Right atrium auricular region (tissue), 2 donors: ENCODE results near the gene RPS25. TPM values are rescaled to one million over a fixed set of nuclear protein-coding genes. Genes with fewer than 3 reads are reported as not detected.

ENCODE experiments used
- DNase-seq: peaks from one replicate; pipeline ENCODE4 v3.0.0-alpha.2; 2019; ENCODE audit warnings: low spot score
- H3K27ac ChIP-seq, 2 donors: fragments of 200-600 bp; sonication (generic); 1 replicate in 1 of 2; 2 replicates in 1 of 2; pipeline ENCODE4 v1.5.1; 2016 to 2019
- H3K27me3 ChIP-seq, 2 donors: fragments of 200-600 bp; sonication (generic); one replicate each; pipeline versions ENCODE4 v1.5.1 to v1.6.0; 2017 to 2019
- H3K36me3 ChIP-seq: fragments of 200-600 bp; sonication (generic); one replicate; pipeline ENCODE4 v1.5.1; 2016
- H3K4me1 ChIP-seq, 2 donors: fragments of 200-600 bp; sonication (generic); one replicate each; pipeline versions ENCODE4 v1.5.1 to v1.6.0; 2017 to 2019
- H3K4me3 ChIP-seq, 2 donors: fragments of 200-600 bp; sonication (generic); 1 replicate in 1 of 2; 2 replicates in 1 of 2; pipeline ENCODE4 v1.5.1; 2017 to 2019; ENCODE audit warnings: mild to moderate bottlenecking in 1 of 2, moderate library complexity in 1 of 2
- H3K9me3 ChIP-seq, 2 donors: fragments of 200-600 bp; sonication (generic); one replicate each; pipeline ENCODE4 v1.5.1; 2019
- total RNA-seq, 2 donors: library from RNA; depleted of rRNA; stranded (reverse); fragments of >200 nt; gene quantifications; one replicate each; pipeline ENCODE4 v1.1.0, GENCODE V29; 2016
- TF ChIP-seq, protein P1 (sequence below), 2 donors: fragments of 200-600 bp; sonication (generic); IDR thresholded peaks; one replicate each; pipeline ENCODE4 v1.5.1; 2019; ENCODE audit warnings: antibody characterized with exemption in 2 of 2

Gene RPS25
- total RNA-seq, 2 donors from 2014 or later, result 812 to 1,966 TPM

DNA sequence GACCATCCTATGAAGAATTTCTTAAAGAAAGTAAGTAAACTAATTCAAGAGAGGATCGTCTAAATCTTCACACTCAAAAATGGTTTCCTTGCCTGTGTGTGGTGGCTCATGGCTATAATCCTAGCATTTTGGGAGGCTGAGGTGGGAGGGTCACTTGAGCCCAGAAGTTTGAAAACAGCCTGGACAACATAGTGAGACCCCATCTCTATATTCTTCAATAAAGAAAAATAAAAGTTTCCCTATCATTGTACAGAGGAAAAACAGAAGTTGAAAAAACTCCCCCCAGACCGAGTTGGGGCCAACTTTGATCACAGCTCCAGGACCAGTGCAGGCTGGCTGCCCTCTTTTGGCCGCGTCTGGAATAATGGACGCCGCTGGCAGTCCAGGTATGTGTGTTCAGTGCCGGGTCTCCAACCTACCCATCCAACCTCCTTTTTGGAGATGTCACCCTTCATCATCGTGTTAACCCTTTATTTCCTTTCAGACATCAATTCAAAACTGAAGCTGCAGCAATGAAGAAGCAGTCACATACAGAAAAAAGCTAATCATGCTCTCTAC lies 3.0 kb downstream of the RPS25 start:
- Histone ChIP-seq H3K4me1 (peaks cover 0 to 31% of the 10 kb centered on the region in 2 donors), H3K27ac (no peak overlapping the region), H3K4me3 (no peak overlapping the region), H3K27me3 (no peaks in the 10 kb centered on the region), H3K9me3 (no peaks in the 10 kb centered on the region), H3K36me3 (peaks cover 66% of the 10 kb centered on the region)
- no peak for DNase-seq
- TF ChIP-seq, protein P1, sequence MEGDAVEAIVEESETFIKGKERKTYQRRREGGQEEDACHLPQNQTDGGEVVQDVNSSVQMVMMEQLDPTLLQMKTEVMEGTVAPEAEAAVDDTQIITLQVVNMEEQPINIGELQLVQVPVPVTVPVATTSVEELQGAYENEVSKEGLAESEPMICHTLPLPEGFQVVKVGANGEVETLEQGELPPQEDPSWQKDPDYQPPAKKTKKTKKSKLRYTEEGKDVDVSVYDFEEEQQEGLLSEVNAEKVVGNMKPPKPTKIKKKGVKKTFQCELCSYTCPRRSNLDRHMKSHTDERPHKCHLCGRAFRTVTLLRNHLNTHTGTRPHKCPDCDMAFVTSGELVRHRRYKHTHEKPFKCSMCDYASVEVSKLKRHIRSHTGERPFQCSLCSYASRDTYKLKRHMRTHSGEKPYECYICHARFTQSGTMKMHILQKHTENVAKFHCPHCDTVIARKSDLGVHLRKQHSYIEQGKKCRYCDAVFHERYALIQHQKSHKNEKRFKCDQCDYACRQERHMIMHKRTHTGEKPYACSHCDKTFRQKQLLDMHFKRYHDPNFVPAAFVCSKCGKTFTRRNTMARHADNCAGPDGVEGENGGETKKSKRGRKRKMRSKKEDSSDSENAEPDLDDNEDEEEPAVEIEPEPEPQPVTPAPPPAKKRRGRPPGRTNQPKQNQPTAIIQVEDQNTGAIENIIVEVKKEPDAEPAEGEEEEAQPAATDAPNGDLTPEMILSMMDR (IDR thresholded peaks at IDR 0.05), result no peak

DNA sequence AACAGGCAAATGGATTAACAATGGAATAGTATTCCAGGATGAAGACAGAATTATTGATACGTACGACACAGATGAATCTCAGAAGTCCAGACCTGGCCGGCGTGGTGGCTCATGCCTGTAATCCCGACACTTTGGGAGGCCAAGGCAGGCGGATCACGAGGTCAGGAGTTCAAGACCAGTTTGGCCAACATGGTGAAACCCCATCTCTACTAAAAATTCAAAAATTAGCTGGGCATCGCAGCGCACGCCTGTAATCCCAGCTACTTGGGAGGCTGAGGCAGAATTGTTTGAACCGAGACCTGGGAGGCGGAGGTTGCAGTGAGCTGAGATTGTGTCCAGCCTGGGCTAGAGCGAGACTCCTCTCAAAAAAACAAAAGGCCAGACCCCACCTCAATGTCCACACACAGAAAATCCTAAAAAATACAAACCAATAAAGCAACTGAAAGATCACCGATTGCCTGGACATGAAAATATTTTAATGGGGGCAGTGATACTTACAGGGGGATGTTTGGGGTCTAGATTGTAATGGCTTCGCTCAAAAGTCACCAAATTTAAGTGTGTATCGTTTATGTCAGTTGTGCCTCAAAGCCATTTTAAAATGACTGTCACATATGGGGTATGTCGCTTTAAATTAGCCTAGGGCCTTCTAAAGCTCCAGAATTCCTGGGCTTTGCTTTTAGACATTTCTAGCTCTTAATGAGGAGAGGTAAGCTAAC lies 3.8 kb downstream of the RPS25 start:
- no peak overlapping the region for H3K27ac ChIP-seq
- no peaks in the 10 kb centered on the region for H3K27me3 ChIP-seq
- H3K9me3 ChIP-seq, result no peaks in the 10 kb centered on the region
- H3K4me3 ChIP-seq, result no peak overlapping the region
- peaks cover 74% of the 10 kb centered on the region for H3K36me3 ChIP-seq
- TF ChIP-seq, protein P1 (IDR thresholded peaks at IDR 0.05), result no peak
- peaks cover 0 to 23% of the 10 kb centered on the region in 2 donors for H3K4me1 ChIP-seq
- DNase-seq, result no peak

DNA sequence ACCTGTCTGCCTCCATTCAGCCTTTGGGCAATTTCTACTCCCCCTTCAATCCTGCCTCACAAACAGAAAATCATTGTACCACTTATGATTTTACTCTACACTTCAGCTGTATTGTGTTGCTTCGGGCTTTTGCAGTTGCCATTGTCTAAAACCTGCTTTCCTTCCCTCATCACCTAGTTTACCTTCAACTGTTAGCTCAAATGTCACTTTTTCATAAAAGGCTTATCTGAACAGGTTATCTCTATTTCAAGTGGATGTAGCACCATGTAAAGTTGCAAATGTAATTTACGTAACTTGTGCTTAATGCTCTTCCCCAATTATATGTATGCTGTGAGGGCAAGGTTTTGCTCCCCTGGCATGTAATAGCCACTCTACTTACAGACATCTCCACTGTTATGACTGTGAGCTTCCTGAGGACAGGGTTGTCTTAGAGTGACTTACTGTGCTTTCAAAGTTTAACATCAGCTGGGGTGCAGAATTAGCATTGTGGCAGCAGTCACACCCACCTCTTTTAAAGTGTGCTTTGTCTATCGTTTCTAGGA lies 5.4 kb downstream of the RPS25 start:
- H3K27me3 ChIP-seq, result no peaks in the 10 kb centered on the region
- H3K4me1 ChIP-seq, result peaks cover 0 to 21% of the 10 kb centered on the region in 2 donors
- H3K27ac ChIP-seq, result no peak overlapping the region
- no peak overlapping the region for H3K4me3 ChIP-seq
- TF ChIP-seq, protein P1 (IDR thresholded peaks at IDR 0.05), result no peak
- H3K9me3 ChIP-seq, result no peaks in the 10 kb centered on the region
- no peak for DNase-seq
- H3K36me3 ChIP-seq, result peaks cover 87% of the 10 kb centered on the region

DNA sequence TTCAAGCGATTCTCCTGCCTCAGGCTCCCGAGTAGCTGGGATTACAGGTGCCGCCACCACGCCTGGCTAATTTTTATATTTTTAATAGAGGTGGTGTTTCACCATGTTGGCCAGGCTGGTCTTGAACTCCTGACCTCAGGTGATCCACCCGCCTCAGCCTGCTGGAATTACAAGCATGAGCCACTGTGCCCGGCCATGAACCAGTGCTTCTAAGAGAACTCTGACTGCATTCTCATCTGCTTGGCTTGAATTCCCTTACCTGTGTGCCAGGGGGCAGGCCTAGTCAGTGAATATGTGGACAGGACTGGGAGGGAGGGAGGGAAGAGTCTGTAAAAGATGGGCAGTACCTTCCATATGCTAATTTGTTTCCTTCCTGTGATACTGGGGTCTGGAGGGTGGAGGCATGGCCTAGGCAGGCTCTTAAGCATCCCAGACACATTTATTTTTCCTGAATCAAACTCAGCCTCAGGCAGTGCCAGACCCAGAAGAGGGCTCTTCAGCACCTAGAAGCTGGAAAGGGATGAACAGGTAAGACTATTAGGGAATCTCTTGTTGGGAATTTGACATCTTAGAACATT lies 6.6 kb downstream of the RPS25 start:
- H3K27me3 ChIP-seq, result no peaks in the 10 kb centered on the region
- H3K4me1 ChIP-seq, result peaks cover 0 to 12% of the 10 kb centered on the region in 2 donors
- TF ChIP-seq, protein P1 (IDR thresholded peaks at IDR 0.05), result no peak
- peaks cover 90% of the 10 kb centered on the region for H3K36me3 ChIP-seq
- no peak for DNase-seq
- no peaks in the 10 kb centered on the region for H3K9me3 ChIP-seq
- no peak overlapping the region for H3K4me3 ChIP-seq
- no peak overlapping the region for H3K27ac ChIP-seq

DNA sequence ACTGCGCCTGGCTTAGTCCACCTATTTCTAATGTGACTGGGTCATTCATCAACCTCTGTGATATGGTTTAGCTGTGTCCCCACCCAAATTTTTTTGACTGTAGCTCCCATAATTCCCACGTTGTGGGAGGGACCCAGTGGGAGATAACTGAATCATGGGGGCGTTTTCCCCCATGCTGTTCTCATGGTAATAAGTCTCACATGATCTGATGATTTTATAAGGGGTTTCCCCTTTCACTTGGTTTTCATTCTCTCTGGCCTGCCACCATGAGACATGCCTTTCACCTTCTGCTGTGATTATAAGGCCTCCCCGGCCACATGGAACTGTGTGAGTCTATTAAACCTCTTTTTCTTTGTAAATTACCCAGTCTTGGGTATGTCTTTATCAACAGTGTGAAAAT lies 11.5 kb downstream of the RPS25 start:
- TF ChIP-seq, protein P1 (IDR thresholded peaks at IDR 0.05), result no peak
- peak overlapping the region in 1 of 2 donors; percentile 16 for H3K27ac ChIP-seq

More for the DNA sequence above, 11.5 kb downstream of the RPS25 start:
- Histone ChIP-seq H3K27me3 (no peaks in the 10 kb centered on the region), H3K36me3 (peaks cover 61% of the 10 kb centered on the region), H3K4me3 (no peak overlapping the region), H3K4me1 (no peaks in the 10 kb centered on the region), H3K9me3 (no peaks in the 10 kb centered on the region)
- no peak for DNase-seq
